OCI-LY7 (cell line): ENCODE measurements around the gene GALNT2. TPM values are rescaled to one million over a fixed set of nuclear protein-coding genes. Genes with fewer than 3 reads are reported as not detected.

Experiments used
- BruUV-seq: library from RNA; stranded (reverse); fragments of 400-500 nt; replicated peaks from 2 replicates; lab custom pipeline; 2021; lab: Mats Ljungman, UMichigan
- CTCF ChIA-PET: fragments of 300-600 bp; sonication (Branson Sonifier 250); formaldehyde crosslinking; loops from one replicate; lab custom pipeline; 2022; ENCODE audit warnings: antibody characterized with exemption; ENCODE audit not compliant: unreplicated experiment; lab: Charles Lee
- POLR2A ChIA-PET: fragments of 300-600 bp; sonication (Branson Sonifier 250); formaldehyde crosslinking; loops from one replicate; lab custom pipeline; 2022; ENCODE audit warnings: antibody characterized with exemption; lab: Charles Lee
- DNase-seq: peaks from one replicate; pipeline ENCODE4 v3.0.0-alpha.2; 2015; ENCODE audit warnings: low spot score
- H2AFZ ChIP-seq: fragments of 200-600 bp; sonication (generic), shearing (Covaris generic); 2 replicates; pipeline ENCODE4 v1.6.1; 2014; ENCODE audit warnings: mild to moderate bottlenecking, antibody characterized with exemption, low read length, moderate library complexity
- H3K27ac ChIP-seq: fragments of 200-600 bp; sonication (generic); 2 replicates; pipeline ENCODE4 v1.5.1; 2014; ENCODE audit warnings: mixed run types, low read depth, mild to moderate bottlenecking, moderate library complexity, low read length, inconsistent platforms; ENCODE audit not compliant: poor library complexity, severe bottlenecking
- H3K36me3 ChIP-seq: fragments of 200-600 bp; sonication (generic); 2 replicates; pipeline ENCODE4 v1.6.1; 2014; ENCODE audit warnings: mild to moderate bottlenecking, antibody characterized with exemption, low read length, moderate library complexity, mixed read lengths; ENCODE audit not compliant: insufficient read depth
- H3K4me1 ChIP-seq: fragments of 200-600 bp; sonication (generic); 2 replicates; pipeline ENCODE4 v1.5.1; 2014; ENCODE audit warnings: mild to moderate bottlenecking, low read length; ENCODE audit not compliant: insufficient read depth, poor library complexity, severe bottlenecking
- H3K4me2 ChIP-seq: fragments of 200-600 bp; sonication (generic); 2 replicates; pipeline ENCODE4 v1.6.1; 2014; ENCODE audit warnings: mild to moderate bottlenecking, low read length
- H3K4me3 ChIP-seq: fragments of 200-600 bp; sonication (generic); 2 replicates; pipeline ENCODE4 v1.5.1; 2014; ENCODE audit warnings: mild to moderate bottlenecking, low read depth, low read length; ENCODE audit not compliant: poor library complexity, severe bottlenecking
- H3K79me2 ChIP-seq: fragments of 200-600 bp; sonication (generic); 2 replicates; pipeline ENCODE4 v1.6.1; 2016; ENCODE audit warnings: low read depth, mild to moderate bottlenecking, low read length, moderate library complexity, mixed read lengths; ENCODE audit not compliant: insufficient read depth
- H3K9me2 ChIP-seq: fragments of 200-600 bp; sonication (generic); 2 replicates; pipeline ENCODE4 v1.6.1; 2016; ENCODE audit warnings: mild to moderate bottlenecking, low read length, mixed read lengths; ENCODE audit not compliant: insufficient read depth
- H3K9me3 ChIP-seq: fragments of 200-600 bp; sonication (generic); 2 replicates; pipeline ENCODE4 v1.6.1; 2014; ENCODE audit warnings: mild to moderate bottlenecking, mixed run types, low read length, mixed read lengths
- H4K20me1 ChIP-seq: fragments of 200-600 bp; sonication (generic); 2 replicates; pipeline ENCODE4 v1.6.1; 2014; ENCODE audit warnings: mild to moderate bottlenecking, antibody characterized with exemption, low read length, moderate library complexity, mixed read lengths; ENCODE audit not compliant: insufficient read depth
- EZH2phosphoT487 ChIP-seq: fragments of 200-600 bp; sonication (generic); IDR thresholded peaks from 2 replicates; pipeline ENCODE4 v1.6.1; 2018; ENCODE audit warnings: low read depth, borderline replicate concordance, mild to moderate bottlenecking, mixed run types, antibody characterized with exemption, low read length, moderate library complexity, mixed read lengths
- intact Hi-C: fragments of 100-400 bp; cut with micrococcal nuclease; formaldehyde crosslinking; loops from one replicate; pipeline ENCODE4 v1.10.0; 2022; ENCODE audit not compliant: unreplicated experiment
- total RNA-seq, 2 experiments: library from RNA; depleted of rRNA in 1 of 2; stranded (reverse); fragments of >200 nt in 1 of 2; shearing (Covaris generic) in 1 of 2; gene quantifications; 2 replicates each; pipeline ENCODE4 v1.2.3, GENCODE V29; 2014 to 2022
- TF ChIP-seq, protein P1 (sequence below): fragments of 200-600 bp; sonication (generic); conservative IDR thresholded peaks from 2 replicates; pipeline ENCODE4 v1.5.1; 2014; ENCODE audit warnings: mild to moderate bottlenecking, antibody characterized with exemption, low read length, moderate library complexity, mixed read lengths

Gene GALNT2
- total RNA-seq, 2 experiments from 2014 or later, result 29.9 to 67.3 TPM

- BruUV-seq, result TSS peak; percentile 59
Measured at GRCh38 chr1:230123280-230124185, 56.5 kb downstream of the GALNT2 start.

GRCh38 chr1:230124186-230125128, 57.4 kb downstream of the GALNT2 start:
- POLR2A ChIA-PET, result interaction anchor here (0.6 to 5.5 kb wide), 8 partner anchors 9 to 684 kb away, joined by 3 to 56 read pairs (median 4); no protein-coding TSS in a partner anchor
- no peak for DNase-seq
- Histone ChIP-seq H3K9me3 (no peaks in the 10 kb centered on the region), H3K9me2 (no peaks in the 10 kb centered on the region), H4K20me1 (no peaks in the 10 kb centered on the region), H3K36me3 (no peaks in the 10 kb centered on the region), H2AFZ (peak overlapping the region; percentile 52; the same call in 1 of the 2 replicates), H3K4me2 (peak overlapping the region; percentile 62), H3K4me1 (peaks cover 93% of the 10 kb centered on the region), H3K4me3 (peak overlapping the region; percentile 31), H3K27ac (peak overlapping the region; percentile 95), H3K79me2 (peaks cover 51% of the 10 kb centered on the region; the same call in 1 of the 2 replicates)
- TF ChIP-seq, protein P1, sequence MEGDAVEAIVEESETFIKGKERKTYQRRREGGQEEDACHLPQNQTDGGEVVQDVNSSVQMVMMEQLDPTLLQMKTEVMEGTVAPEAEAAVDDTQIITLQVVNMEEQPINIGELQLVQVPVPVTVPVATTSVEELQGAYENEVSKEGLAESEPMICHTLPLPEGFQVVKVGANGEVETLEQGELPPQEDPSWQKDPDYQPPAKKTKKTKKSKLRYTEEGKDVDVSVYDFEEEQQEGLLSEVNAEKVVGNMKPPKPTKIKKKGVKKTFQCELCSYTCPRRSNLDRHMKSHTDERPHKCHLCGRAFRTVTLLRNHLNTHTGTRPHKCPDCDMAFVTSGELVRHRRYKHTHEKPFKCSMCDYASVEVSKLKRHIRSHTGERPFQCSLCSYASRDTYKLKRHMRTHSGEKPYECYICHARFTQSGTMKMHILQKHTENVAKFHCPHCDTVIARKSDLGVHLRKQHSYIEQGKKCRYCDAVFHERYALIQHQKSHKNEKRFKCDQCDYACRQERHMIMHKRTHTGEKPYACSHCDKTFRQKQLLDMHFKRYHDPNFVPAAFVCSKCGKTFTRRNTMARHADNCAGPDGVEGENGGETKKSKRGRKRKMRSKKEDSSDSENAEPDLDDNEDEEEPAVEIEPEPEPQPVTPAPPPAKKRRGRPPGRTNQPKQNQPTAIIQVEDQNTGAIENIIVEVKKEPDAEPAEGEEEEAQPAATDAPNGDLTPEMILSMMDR, result no peak
- no peak for TF ChIP-seq EZH2phosphoT487
- intact Hi-C loops, result loop anchor here (5.0 kb wide), 2 partner anchors 432 to 462 kb away; no protein-coding TSS in a partner anchor
- BruUV-seq, result no TSS peak
- CTCF ChIA-PET, result interaction anchor here (1.0 to 1.8 kb wide), 2 partner anchors 24 to 29 kb away, joined by 3 to 5 read pairs; no protein-coding TSS in a partner anchor

More at GRCh38 chr1:230123280-230124185, 56.5 kb downstream of the GALNT2 start:
- intact Hi-C loops, result loop anchor here (1.0 to 5.0 kb wide), 8 partner anchors 13 to 461 kb away; partner anchors contain the start of gene GALNT2
- H4K20me1 ChIP-seq, result no peaks in the 10 kb centered on the region
- H3K4me3 ChIP-seq, result peak overlapping the region; percentile 31
- peak overlapping the region; percentile 95 for H3K27ac ChIP-seq
- no peaks in the 10 kb centered on the region for H3K9me2 ChIP-seq
- peak overlapping the region; percentile 52; the same call in 1 of the 2 replicates for H2AFZ ChIP-seq
- TF ChIP-seq EZH2phosphoT487, result no peak
- TF ChIP-seq, protein P1, result no peak
- H3K4me2 ChIP-seq, result peak overlapping the region; percentile 62
- ChIA-PET POLR2A (interaction anchor here (0.6 to 5.5 kb wide), 18 partner anchors 10 to 683 kb away, joined by 3 to 56 read pairs (median 4); no protein-coding TSS in a partner anchor), CTCF (interaction anchor here (1.0 to 1.8 kb wide), 2 partner anchors 25 to 30 kb away, joined by 3 to 5 read pairs; no protein-coding TSS in a partner anchor)
- H3K4me1 ChIP-seq, result peaks cover 95% of the 10 kb centered on the region
- H3K79me2 ChIP-seq, result peaks cover 59% of the 10 kb centered on the region; the same call in 1 of the 2 replicates
- no peaks in the 10 kb centered on the region for H3K9me3 ChIP-seq
- DNase-seq, result peak; percentile 92
- no peaks in the 10 kb centered on the region for H3K36me3 ChIP-seq
